Measurements from ENCODE around the gene CDK5R2. TPM values are rescaled to one million over a fixed set of nuclear protein-coding genes. Genes with fewer than 3 reads are reported as not detected.

CDK5R2 gene
- total RNA-seq = not detected in 2 replicates

DNA sequence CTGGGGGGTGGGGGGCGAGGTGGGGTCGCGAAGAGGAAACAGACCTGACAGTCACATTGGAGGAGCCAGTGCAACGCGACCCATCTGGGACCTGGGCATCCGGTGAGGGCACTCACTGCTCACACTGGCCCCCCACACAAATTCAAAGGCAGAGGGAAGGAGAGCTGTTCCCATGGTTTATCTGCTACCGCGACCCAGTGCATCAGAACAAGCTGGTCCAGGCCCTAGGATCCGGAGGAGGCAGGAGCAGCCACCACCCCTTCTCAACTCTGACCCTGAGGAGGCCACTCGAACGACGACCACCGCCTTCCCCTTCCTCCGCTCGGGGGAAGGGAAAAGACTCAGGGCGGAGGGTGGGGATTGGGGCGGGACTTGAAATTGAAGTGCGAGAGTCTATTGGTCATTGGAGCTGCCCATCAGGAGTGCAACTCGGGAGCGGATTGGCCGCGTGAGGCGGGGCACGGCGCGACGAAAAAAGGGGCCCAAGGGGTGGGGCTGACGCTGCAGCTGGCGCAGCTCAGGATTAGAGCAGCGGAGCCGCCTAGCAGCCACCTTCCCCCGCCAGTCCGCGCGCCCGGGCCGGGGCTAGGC, at the start of gene CDK5R2:
Gene CDK5R2 (plus strand): TSS at position 526 of the 591 bp plus-strand sequence. CDS start 155 bp downstream, outside the sequence.

DNA sequence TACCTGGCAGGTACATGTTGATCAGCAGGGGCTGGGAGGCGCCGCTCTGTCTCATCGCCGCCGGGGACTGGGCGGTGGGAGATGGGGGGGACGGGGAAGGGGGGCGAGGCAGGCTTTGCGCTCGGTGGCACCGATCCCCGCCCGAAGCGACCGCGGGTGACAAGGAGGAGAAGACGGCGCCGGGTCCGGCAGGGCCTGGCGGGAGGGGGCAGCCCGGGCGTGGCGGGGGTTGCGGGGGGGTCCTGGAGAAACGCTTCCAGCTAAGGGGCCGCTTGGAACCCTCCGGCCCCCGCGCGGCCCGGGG, 25.5 kb downstream of the CDK5R2 start, which contains the start of gene FEV:
Gene FEV (minus strand): TSS at position 164 of the 304 bp plus-strand sequence. CDS start 109 bp downstream, at position 55.

DNA sequence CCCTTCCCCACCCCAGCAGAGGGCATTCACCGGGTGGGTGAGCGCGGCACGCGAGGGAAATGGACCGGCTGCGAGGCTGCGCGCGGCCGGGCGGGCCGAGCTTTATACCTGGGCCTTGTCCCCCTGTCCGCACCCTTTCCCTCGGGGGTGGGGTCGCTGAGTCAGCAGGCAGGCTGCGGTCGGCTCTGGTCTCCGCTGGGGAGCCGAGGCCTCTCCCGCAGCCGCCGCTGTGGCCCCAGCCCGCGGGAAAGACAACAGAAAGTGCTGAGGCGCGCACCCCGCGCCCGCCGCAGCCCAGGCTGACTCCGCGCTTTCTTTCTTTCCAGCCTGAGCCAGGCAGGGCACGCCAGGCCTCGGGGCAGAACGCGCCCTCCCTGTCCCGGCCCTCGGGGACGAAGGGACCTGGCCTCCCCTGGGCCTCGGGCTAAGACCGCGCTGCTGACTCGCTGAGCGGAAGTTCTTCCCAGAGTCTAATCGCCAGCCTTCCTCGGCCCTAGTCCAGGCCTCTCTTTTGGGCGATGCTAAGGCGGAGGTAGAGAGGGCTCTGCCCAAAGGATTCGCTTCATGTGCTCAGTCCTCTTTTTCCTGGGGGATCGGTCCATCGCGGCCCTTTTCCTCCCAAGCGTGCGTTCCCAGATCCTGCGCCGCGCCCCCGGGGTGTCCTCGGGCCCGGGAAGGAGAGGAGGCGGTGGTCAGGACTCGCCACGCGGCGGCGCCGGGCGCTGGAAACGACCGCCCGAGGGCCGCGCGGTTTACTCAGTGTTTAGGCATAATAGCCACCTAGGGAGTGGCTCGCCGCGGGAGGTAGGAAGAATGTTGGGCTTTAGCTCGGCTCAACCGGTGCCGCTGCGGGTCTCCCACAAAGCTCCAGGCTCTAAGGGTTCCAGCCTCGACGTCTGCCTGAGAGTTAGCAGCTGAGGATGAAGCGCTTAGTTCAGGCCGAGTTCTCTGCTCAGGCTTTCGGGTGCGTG, 34.2 kb downstream of the CDK5R2 start, which contains the start of gene CRYBA2:
Gene CRYBA2 (minus strand): TSS at position 78 of the 971 bp plus-strand sequence. CDS start 246 bp downstream, outside the sequence.

Other genes with a start within 250 kb of the CDK5R2 start
- 5.1 and 8.7 TPM in 2 replicates for gene TTLL4, start 248.8 kb upstream of the CDK5R2 start, total RNA-seq
- gene CYP27A1, start 177.5 kb upstream of the CDK5R2 start, total RNA-seq = 1.3 and 3.9 TPM in 2 replicates
- gene PRKAG3, start 127.9 kb upstream of the CDK5R2 start, total RNA-seq = not detected in 2 replicates
- under 0.01 TPM in 2 replicates for gene WNT6, start 99.9 kb upstream of the CDK5R2 start, total RNA-seq
- 7.7 and 9.8 TPM in 2 replicates for gene WNT10A, start 78.8 kb upstream of the CDK5R2 start, total RNA-seq
- gene FEV, start 25.5 kb downstream of the CDK5R2 start, total RNA-seq = not detected in 2 replicates
- not detected in 2 replicates for gene CRYBA2, start 33.8 kb downstream of the CDK5R2 start, total RNA-seq
- under 0.01 TPM in 1 of 2 replicates, not detected in the other for gene CFAP65, start 81.8 kb downstream of the CDK5R2 start, total RNA-seq
- gene IHH, start 101.3 kb downstream of the CDK5R2 start, total RNA-seq = not detected in 2 replicates
- 15.2 and 20.9 TPM in 2 replicates for gene NHEJ1, start 201.1 kb downstream of the CDK5R2 start, total RNA-seq
- 0.43 and 0.48 TPM in 2 replicates for gene SLC23A3, start 210.4 kb downstream of the CDK5R2 start, total RNA-seq
- gene CNPPD1, start 217.3 kb downstream of the CDK5R2 start, total RNA-seq = 30.1 and 30.9 TPM in 2 replicates
- gene RETREG2, start 218.6 kb downstream of the CDK5R2 start, total RNA-seq = 56.9 and 72.7 TPM in 2 replicates
- gene ZFAND2B, start 247.1 kb downstream of the CDK5R2 start, total RNA-seq = 32.8 and 40.1 TPM in 2 replicates

All from tracheal epithelial cell (primary cell).